Naive B cell (primary cell): ENCODE results near the gene ZNF844. TPM values are rescaled to one million over a fixed set of nuclear protein-coding genes. Genes with fewer than 3 reads are reported as not detected.

Experiments
- ATAC-seq, 2 donors: fragments of 150-1000 bp; cut with Tn5 transposase; 2 replicates each; pipeline ENCODE4 v1.10.0; 2021; ENCODE audit warnings: low read depth in 2 of 2, mild to moderate bottlenecking in 2 of 2, moderate library complexity in 2 of 2
- DNase-seq: peaks from one replicate; pipeline ENCODE4 v3.0.0; 2022
- H3K27ac Mint-ChIP-seq, 6 donors: one replicate each; pipeline ENCODE4 v1.8.0; 2020 to 2022; ENCODE audit warnings: mild to moderate bottlenecking in 6 of 6, mixed read lengths in 6 of 6, moderate library complexity in 5 of 6, inconsistent platforms in 2 of 6
- H3K27me3 Mint-ChIP-seq, 3 donors: one replicate each; pipeline ENCODE4 v1.8.0; 2021 to 2022; ENCODE audit warnings: mixed read lengths in 3 of 3, mild to moderate bottlenecking in 1 of 3
- H3K36me3 Mint-ChIP-seq, 2 donors: one replicate each; pipeline ENCODE4 v1.8.0; 2020 to 2022; ENCODE audit warnings: mixed read lengths in 2 of 2, inconsistent platforms in 1 of 2, mild to moderate bottlenecking in 1 of 2
- H3K4me1 Mint-ChIP-seq, 3 donors: one replicate each; pipeline ENCODE4 v1.8.0; 2020 to 2022; ENCODE audit warnings: mixed read lengths in 3 of 3, inconsistent platforms in 1 of 3, mild to moderate bottlenecking in 1 of 3, moderate library complexity in 1 of 3
- H3K4me3 Mint-ChIP-seq, 8 donors: one replicate each; pipeline ENCODE4 v1.8.0; 2020 to 2022; ENCODE audit warnings: mild to moderate bottlenecking in 8 of 8, mixed read lengths in 8 of 8, moderate library complexity in 8 of 8, inconsistent platforms in 2 of 8
- H3K9me3 Mint-ChIP-seq, 7 donors: one replicate each; pipeline ENCODE4 v1.8.0; 2020 to 2022; ENCODE audit warnings: mixed read lengths in 7 of 7, mild to moderate bottlenecking in 5 of 7, inconsistent platforms in 2 of 7, moderate library complexity in 1 of 7
- polyA plus RNA-seq, 6 donors: library from polyadenylated mRNA; unstranded; fragments of 300-500 nt; fragmentation: Illumina TruSeq; gene quantifications; one replicate each; pipeline ENCODE4 v1.2.3, GENCODE V29; 2021; ENCODE audit warnings: low read depth in 6 of 6

The ZNF844 gene
- 10 to 100 TPM in 5 of 6 donors, 1 to 10 TPM in 1; 6.5 to 44.1 (median 19.2) TPM for polyA plus RNA-seq

DNA sequence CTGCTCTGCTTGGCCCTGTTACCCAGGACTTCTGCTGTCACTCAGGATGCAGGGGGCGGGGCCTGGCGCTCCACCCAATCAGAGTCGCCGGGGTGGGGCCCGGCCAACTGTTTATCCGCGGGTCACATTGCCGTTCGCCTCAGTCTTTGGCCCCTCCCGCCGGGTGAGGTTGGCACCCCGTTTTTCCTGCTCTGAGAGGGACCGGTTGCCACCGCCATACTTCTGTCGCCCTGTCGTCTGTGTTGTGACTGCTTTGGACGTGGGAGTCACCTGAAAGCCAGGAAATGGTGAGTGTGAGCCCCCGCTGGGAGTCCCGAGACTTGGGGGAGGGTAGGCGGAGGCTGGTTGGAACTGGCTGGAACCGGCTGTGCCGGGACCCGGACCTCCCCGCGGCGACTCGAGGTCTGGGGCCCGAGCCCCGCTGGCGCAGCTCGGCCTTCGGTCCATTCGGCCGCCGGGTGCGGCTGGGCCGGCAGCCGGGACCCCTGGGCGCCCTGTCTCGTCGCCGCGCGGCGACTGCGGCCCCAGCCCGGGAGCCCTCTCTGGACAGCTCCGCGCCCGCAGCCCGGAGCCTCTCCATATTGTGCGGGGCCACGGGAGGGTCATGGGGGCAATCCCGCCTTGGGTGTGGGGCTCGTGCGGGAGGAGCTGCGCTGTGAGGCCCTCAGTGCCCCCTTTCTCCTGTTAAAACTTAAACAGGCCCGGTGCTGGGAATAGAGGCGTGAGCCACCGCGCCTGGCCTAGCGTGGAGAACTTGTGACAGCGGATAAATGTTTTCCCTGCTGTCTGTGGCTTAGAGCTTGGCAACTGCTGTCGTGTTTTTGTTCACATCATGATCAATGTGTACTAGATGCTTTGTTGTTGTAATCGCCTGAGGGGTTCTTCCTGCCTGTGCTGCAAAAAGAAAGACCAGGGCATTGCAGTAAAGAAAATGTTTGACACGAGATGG, at the start of gene ZNF844:
Gene ZNF844 (plus strand): TSS at position 142 of the 949 bp plus-strand sequence. CDS start 143 bp downstream, at position 285.
- H3K4me1 Mint-ChIP-seq, result peaks cover 4 to 19% (median 14%) of the 10 kb centered on the region in 3 donors
- H3K27ac Mint-ChIP-seq, result peak within 1 kb of the TSS; percentile 92 to 95 (median 94)
- H3K9me3 Mint-ChIP-seq, result peaks cover 0 to 14% (median 2%) of the 10 kb centered on the region in 7 donors
- peak within 1 kb of the TSS; percentile 92 to 97 (median 95) for H3K4me3 Mint-ChIP-seq
- H3K27me3 Mint-ChIP-seq, result no peaks in the 10 kb centered on the region
- ATAC-seq (peak; percentile 93 to 94), DNase-seq (peak; percentile 79)
- peaks cover 0 to 7% of the 10 kb centered on the region in 2 donors for H3K36me3 Mint-ChIP-seq

DNA sequence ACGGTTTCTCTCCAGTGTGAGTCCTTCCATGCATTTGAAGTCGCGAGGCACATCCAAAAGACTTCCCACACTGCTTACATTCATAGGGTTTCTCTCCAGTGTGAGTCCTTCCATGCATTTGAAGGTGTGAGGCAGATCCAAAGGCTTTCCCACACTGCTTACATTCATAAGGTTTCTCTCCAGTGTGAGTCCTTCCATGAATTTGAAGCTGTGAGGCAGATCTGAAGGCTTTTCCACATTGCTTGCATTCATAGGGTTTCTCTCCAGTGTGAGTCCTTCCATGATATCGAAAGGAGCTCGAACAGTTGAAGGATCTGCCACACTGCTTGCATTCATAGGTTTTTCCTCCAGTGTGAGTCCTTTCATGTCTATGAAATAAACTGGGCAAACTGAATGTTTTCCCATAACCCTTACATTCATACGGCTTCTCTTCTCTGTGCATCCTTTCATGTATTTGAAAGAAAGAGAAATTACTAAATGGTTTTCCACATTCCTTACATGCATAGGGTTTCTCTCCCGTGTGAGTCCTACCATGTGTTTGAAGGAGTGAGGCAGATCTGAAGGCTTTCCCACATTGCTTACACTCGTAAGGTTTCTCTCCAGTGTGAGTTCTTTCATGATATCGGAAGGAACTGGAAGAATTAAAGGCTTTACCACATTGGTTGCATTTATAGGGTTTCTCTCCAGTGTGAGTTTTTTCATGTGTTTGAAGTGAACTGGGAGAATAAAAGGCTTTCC, 49.3 kb upstream of the ZNF844 start:
- Mint-ChIP-seq H3K4me3 (no peak overlapping the region), H3K4me1 (peaks cover 0 to 4% (median 0%) of the 10 kb centered on the region in 3 donors), H3K9me3 (peaks cover 22 to 65% (median 52%) of the 10 kb centered on the region in 7 donors), H3K27ac (peak overlapping the region in 1 of 6 donors; percentile 24), H3K36me3 (peaks cover 35 to 50% of the 10 kb centered on the region in 2 donors), H3K27me3 (no peaks in the 10 kb centered on the region)
- ATAC-seq (no peak), DNase-seq (no peak)

DNA sequence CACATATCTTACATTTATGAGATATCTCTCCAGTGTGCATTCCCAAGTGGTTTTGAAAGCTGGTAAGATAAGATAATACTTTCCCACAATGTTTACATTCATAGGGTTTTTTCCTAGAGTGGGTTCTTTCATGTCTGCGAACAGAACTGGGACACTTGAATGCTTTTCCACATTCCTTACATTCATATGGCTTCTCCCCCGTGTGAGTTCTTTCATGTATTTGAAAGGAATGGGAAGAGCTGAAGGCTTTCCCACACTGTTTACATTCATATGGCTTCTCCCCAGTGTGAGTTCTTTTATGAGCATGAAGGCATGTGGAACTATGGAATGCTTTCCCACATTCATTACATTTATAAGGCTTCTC, 48.8 kb upstream of the ZNF844 start:
- Mint-ChIP-seq H3K4me3 (no peak overlapping the region), H3K9me3 (peaks cover 22 to 61% (median 51%) of the 10 kb centered on the region in 7 donors), H3K27ac (peak overlapping the region in 1 of 6 donors; percentile 58), H3K27me3 (no peaks in the 10 kb centered on the region), H3K4me1 (peaks cover 0 to 4% (median 0%) of the 10 kb centered on the region in 3 donors), H3K36me3 (peaks cover 35 to 50% of the 10 kb centered on the region in 2 donors)
- no peak for DNase-seq
- no peak for ATAC-seq

- H3K27me3 Mint-ChIP-seq, result no peaks in the 10 kb centered on the region
- peak overlapping the region in 2 of 6 donors; percentile 7 to 34 for H3K27ac Mint-ChIP-seq
- no peaks in the 10 kb centered on the region for H3K36me3 Mint-ChIP-seq
- no peak for DNase-seq
- H3K4me1 Mint-ChIP-seq, result peaks cover 6 to 21% (median 16%) of the 10 kb centered on the region in 3 donors
- ATAC-seq, result no peak
- peak overlapping the region; percentile 57 to 92 (median 82) for H3K4me3 Mint-ChIP-seq
- H3K9me3 Mint-ChIP-seq, result peaks cover 0 to 3% (median 0%) of the 10 kb centered on the region in 7 donors
Measured at GRCh38 chr19:12034198-12034597, 30.3 kb upstream of the ZNF844 start.

- Mint-ChIP-seq H3K9me3 (peaks cover 0 to 1% (median 0%) of the 10 kb centered on the region in 7 donors), H3K4me3 (peak overlapping the region; percentile 57 to 92 (median 82)), H3K4me1 (peaks cover 6 to 21% (median 16%) of the 10 kb centered on the region in 3 donors), H3K27ac (peak overlapping the region in 2 of 6 donors; percentile 34 to 88), H3K36me3 (no peaks in the 10 kb centered on the region), H3K27me3 (no peaks in the 10 kb centered on the region)
- DNase-seq (no peak), ATAC-seq (no peak)
Measured at GRCh38 chr19:12034620-12035019, 29.9 kb upstream of the ZNF844 start.

DNA sequence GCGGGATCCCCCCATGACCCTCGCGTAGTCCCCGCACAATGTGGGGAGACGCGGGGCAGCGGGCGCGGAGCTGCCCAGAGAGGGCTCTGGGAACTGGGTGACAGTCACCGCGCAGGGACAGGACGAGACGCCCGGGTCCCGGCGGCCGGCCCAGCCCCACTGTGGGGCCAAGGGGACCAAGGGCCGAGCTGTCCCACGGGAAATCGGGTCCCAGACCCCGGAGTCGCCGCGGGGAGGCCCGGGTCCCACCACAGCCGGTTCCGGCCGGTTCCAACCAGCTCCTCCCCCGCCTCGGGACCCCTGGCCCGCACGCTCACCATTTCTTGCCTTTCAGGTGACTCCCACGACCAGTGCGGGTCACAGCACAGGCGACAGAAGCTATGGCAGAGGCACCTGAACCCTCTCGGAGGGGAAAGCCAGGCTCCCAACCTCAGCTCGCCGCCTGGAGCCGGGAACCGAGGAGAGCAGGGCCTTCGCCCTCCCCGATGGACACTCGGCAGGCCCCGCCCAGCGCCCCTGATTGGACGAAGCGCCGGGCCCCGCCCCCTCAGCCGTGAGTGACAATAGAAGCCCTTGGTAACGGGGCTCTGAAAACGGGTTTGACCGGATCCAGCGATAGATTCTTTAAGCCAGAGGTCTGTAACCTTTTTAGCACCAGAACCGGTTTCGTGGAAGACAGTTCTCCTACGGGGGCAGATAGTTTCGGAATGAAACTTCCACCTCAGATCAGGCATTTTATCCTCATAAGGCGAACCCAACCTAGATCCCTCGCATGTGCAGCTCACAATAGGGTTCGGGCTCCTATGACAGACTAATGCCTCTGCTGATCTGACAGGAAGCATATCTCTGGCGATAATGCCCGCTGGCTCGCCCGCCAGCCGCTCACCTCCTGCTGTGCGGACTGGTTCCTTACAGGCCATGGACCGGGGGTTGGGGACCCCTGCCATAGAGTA, 29.0 kb upstream of the ZNF844 start, which contains the start of gene ZNF433:
Gene ZNF433 (minus strand): TSS at position 460 of the 953 bp plus-strand sequence. CDS start 140 bp downstream, at position 320.
- Mint-ChIP-seq H3K27me3 (no peaks in the 10 kb centered on the region), H3K9me3 (no peaks in the 10 kb centered on the region), H3K36me3 (no peaks in the 10 kb centered on the region), H3K27ac (peak within 1 kb of the TSS; percentile 79 to 93 (median 89)), H3K4me3 (peak within 1 kb of the TSS; percentile 86 to 97 (median 92)), H3K4me1 (peaks cover 6 to 21% (median 16%) of the 10 kb centered on the region in 3 donors)
- ATAC-seq (peak; percentile 93), DNase-seq (peak; percentile 72)

GRCh38 chr19:12042893-12043292, 21.6 kb upstream of the ZNF844 start:
- Mint-ChIP-seq H3K36me3 (peaks cover 20 to 23% of the 10 kb centered on the region in 2 donors), H3K9me3 (peaks cover 10 to 39% (median 33%) of the 10 kb centered on the region in 7 donors), H3K4me3 (no peak overlapping the region), H3K27ac (no peak overlapping the region), H3K4me1 (no peaks in the 10 kb centered on the region), H3K27me3 (no peaks in the 10 kb centered on the region)
- no peak for ATAC-seq
- DNase-seq, result no peak

DNA sequence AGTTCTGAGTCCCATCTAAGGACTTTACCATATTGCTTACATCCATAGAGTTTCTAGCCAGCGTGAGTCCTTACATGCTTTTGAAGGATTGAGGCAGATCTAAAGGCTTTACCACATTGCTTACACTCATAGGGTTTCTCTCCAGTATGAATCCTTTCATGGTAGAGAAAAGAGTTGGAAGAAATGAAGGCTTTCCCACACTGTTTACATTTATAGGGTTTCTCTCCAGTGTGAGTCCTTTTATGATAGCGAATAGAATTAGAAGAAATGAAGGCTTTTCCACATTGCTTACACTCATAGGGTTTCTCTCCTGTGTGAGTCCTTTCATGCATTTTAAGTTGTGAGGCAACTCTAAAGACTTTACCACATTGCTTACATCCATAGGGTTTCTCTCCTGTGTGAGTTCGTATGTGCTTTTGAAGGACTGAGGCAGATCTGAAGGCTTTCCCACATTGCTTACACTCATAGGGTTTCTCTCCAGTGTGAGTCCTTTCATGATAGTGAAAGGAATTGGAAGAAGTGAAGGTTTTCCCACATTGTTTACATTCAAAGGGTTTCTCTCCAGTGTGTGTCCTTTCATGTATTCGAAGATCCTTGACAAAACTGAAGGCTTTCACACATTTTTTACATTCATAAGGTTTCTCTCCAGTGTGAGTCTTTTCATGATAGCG, 20.6 kb upstream of the ZNF844 start:
- H3K27me3 Mint-ChIP-seq, result no peaks in the 10 kb centered on the region
- no peak overlapping the region for H3K27ac Mint-ChIP-seq
- ATAC-seq, result no peak
- no peak for DNase-seq
- H3K9me3 Mint-ChIP-seq, result peaks cover 10 to 39% (median 33%) of the 10 kb centered on the region in 7 donors
- peaks cover 20 to 23% of the 10 kb centered on the region in 2 donors for H3K36me3 Mint-ChIP-seq
- no peaks in the 10 kb centered on the region for H3K4me1 Mint-ChIP-seq
- H3K4me3 Mint-ChIP-seq, result peak overlapping the region in 1 of 8 donors; percentile 30

GRCh38 chr19:12047868-12048267, 16.7 kb upstream of the ZNF844 start:
- Mint-ChIP-seq H3K4me1 (peaks cover 9 to 13% (median 10%) of the 10 kb centered on the region in 3 donors), H3K36me3 (peaks cover 20 to 23% of the 10 kb centered on the region in 2 donors), H3K4me3 (no peak overlapping the region), H3K27me3 (peaks cover 0 to 5% (median 0%) of the 10 kb centered on the region in 3 donors), H3K9me3 (peaks cover 8 to 27% (median 24%) of the 10 kb centered on the region in 7 donors), H3K27ac (no peak overlapping the region)
- ATAC-seq, result no peak
- no peak for DNase-seq

DNA sequence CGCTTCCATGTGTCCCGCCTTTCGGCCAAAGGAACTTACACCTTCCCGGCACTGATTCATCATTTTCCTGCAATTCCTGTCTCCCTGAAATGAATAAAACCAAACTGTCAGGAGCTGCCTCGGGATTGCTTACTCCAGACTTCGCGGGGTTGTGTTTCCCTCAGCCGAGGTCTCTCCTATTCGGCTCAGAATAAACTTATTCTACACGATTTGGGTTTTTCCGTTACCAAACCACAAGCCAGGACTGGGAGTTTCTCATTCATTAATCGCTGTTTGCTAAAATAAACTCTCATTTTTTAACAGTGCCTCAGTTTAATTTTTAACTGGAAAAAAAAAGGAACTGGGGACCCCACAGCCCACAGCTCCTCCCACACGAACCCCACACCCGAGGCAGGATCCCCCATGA, 12.4 kb upstream of the ZNF844 start:
- Mint-ChIP-seq H3K4me1 (peaks cover 14 to 18% (median 16%) of the 10 kb centered on the region in 3 donors), H3K4me3 (peak overlapping the region; percentile 78 to 96 (median 91)), H3K27ac (peak overlapping the region in 2 of 6 donors; percentile 42 to 60), H3K27me3 (peaks cover 0 to 14% (median 8%) of the 10 kb centered on the region in 3 donors), H3K36me3 (no peaks in the 10 kb centered on the region), H3K9me3 (no peaks in the 10 kb centered on the region)
- ATAC-seq (peak; percentile 52), DNase-seq (no peak)

GRCh38 chr19:12052497-12053169, 11.9 kb upstream of the ZNF844 start, which contains the start of gene ZNF878:
ZNF878 (minus strand) TSS chr19:12052961; CDS start chr19:12052801, 160 bp downstream.
- H3K4me3 Mint-ChIP-seq, result peak within 1 kb of the TSS; percentile 78 to 96 (median 94)
- peak within 1 kb of the TSS in 3 of 6 donors; percentile 42 to 88 (median 76) for H3K27ac Mint-ChIP-seq
- no peaks in the 10 kb centered on the region for H3K36me3 Mint-ChIP-seq
- no peaks in the 10 kb centered on the region for H3K9me3 Mint-ChIP-seq
- DNase-seq, result peak; percentile 43
- peak; percentile 77 to 82 for ATAC-seq
- H3K27me3 Mint-ChIP-seq, result peaks cover 0 to 14% (median 8%) of the 10 kb centered on the region in 3 donors
- H3K4me1 Mint-ChIP-seq, result peaks cover 14 to 18% (median 16%) of the 10 kb centered on the region in 3 donors
